H9 (cell line): ENCODE measurements around the gene ZBTB44. TPM values are rescaled to one million over a fixed set of nuclear protein-coding genes. Genes with fewer than 3 reads are reported as not detected.

Source experiments
- DNase-seq: peaks from one replicate; pipeline ENCODE4 v3.0.0-alpha.2; 2017
- H2AFZ ChIP-seq: one replicate; pipeline ENCODE4 v1.6.1; 2013; ENCODE audit warnings: mild to moderate bottlenecking, low read length, control low read depth, moderate library complexity
- H2AK5ac ChIP-seq: 2 replicates; pipeline ENCODE4 v1.6.1; 2013; ENCODE audit warnings: low read length, control low read depth, mixed read lengths; ENCODE audit not compliant: insufficient read length
- H2BK120ac ChIP-seq: one replicate; pipeline ENCODE4 v1.6.1; 2013; ENCODE audit warnings: low read depth, mild to moderate bottlenecking, low read length, control low read depth, inconsistent platforms; ENCODE audit not compliant: poor library complexity, severe bottlenecking
- H2BK12ac ChIP-seq: 2 replicates; pipeline ENCODE4 v1.6.1; 2013; ENCODE audit warnings: low read length, control low read depth, mixed read lengths, low read depth; ENCODE audit not compliant: insufficient read length
- H2BK15ac ChIP-seq: 2 replicates; pipeline ENCODE4 v1.6.1; 2013; ENCODE audit warnings: low read depth, low read length, control low read depth
- H2BK20ac ChIP-seq: one replicate; pipeline ENCODE4 v1.6.1; 2013; ENCODE audit warnings: low read depth, mild to moderate bottlenecking, low read length, control low read depth, inconsistent platforms; ENCODE audit not compliant: poor library complexity, severe bottlenecking
- H2BK5ac ChIP-seq: 2 replicates; pipeline ENCODE4 v1.6.1; 2013; ENCODE audit warnings: low read length, control low read depth, mixed read lengths; ENCODE audit not compliant: insufficient read length
- H3K14ac ChIP-seq: 2 replicates; pipeline ENCODE4 v1.6.1; 2013; ENCODE audit warnings: low read length, control low read depth; ENCODE audit not compliant: insufficient read depth
- H3K18ac ChIP-seq: 2 replicates; pipeline ENCODE4 v1.6.1; 2013; ENCODE audit warnings: low read depth, mild to moderate bottlenecking, mixed read lengths, low read length, control low read depth; ENCODE audit not compliant: insufficient read length
- H3K23ac ChIP-seq: 2 replicates; pipeline ENCODE4 v1.6.1; 2013; ENCODE audit warnings: low read length, control low read depth, mixed read lengths, low read depth; ENCODE audit not compliant: insufficient read length
- H3K23me2 ChIP-seq: 2 replicates; pipeline ENCODE4 v1.6.1; 2013; ENCODE audit warnings: low read depth, mild to moderate bottlenecking, mixed read lengths, low read length, control low read depth; ENCODE audit not compliant: insufficient read length, poor library complexity, severe bottlenecking
- H3K27ac ChIP-seq: 2 replicates; pipeline ENCODE4 v1.5.1; 2013; ENCODE audit warnings: low read length, control low read depth, mixed read lengths, low read depth; ENCODE audit not compliant: insufficient read length
- H3K27me3 ChIP-seq: 2 replicates; pipeline ENCODE4 v1.6.1; 2013; ENCODE audit warnings: low read length, control low read depth, inconsistent platforms; ENCODE audit not compliant: insufficient read depth
- H3K4ac ChIP-seq: 2 replicates; pipeline ENCODE4 v1.6.1; 2013; ENCODE audit warnings: low read depth, mild to moderate bottlenecking, control low read depth, inconsistent platforms, low read length, moderate library complexity
- H3K4me1 ChIP-seq: 2 replicates; pipeline ENCODE4 v1.6.1; 2013; ENCODE audit warnings: low read length, control low read depth, inconsistent platforms; ENCODE audit not compliant: insufficient read depth
- H3K4me2 ChIP-seq: 2 replicates; pipeline ENCODE4 v1.6.1; 2013; ENCODE audit warnings: low read length, control low read depth, mixed read lengths; ENCODE audit not compliant: insufficient read length, insufficient read depth
- H3K56ac ChIP-seq: 2 replicates; pipeline ENCODE4 v1.6.1; 2013; ENCODE audit warnings: low read depth, mild to moderate bottlenecking, mixed read lengths, low read length, control low read depth; ENCODE audit not compliant: insufficient read length
- H3K79me1 ChIP-seq: 2 replicates; pipeline ENCODE4 v1.6.1; 2013; ENCODE audit warnings: low read depth, mild to moderate bottlenecking, moderate library complexity, low read length, control low read depth, inconsistent platforms; ENCODE audit not compliant: insufficient read depth, poor library complexity, severe bottlenecking
- H3K79me2 ChIP-seq: 2 replicates; pipeline ENCODE4 v1.6.1; 2013; ENCODE audit warnings: low read length, control low read depth, inconsistent platforms; ENCODE audit not compliant: insufficient read depth
- H3K9ac ChIP-seq: 2 replicates; pipeline ENCODE4 v1.6.1; 2013; ENCODE audit warnings: low read length, control low read depth, mixed read lengths; ENCODE audit not compliant: insufficient read length; ENCODE audit errors: extremely low read depth
- H3K9me3 ChIP-seq: one replicate; pipeline ENCODE4 v1.6.1; 2013; ENCODE audit warnings: low read depth, low read length, inconsistent platforms; ENCODE audit not compliant: control insufficient read depth
- H3T11ph ChIP-seq: one replicate; pipeline ENCODE4 v1.6.1; 2013; ENCODE audit warnings: mild to moderate bottlenecking, low read length, control low read depth, inconsistent platforms
- H4K20me1 ChIP-seq: one replicate; pipeline ENCODE4 v1.6.1; 2013; ENCODE audit not compliant: control insufficient read depth, insufficient read length, insufficient read depth
- H4K5ac ChIP-seq: 2 replicates; pipeline ENCODE4 v1.6.1; 2013; ENCODE audit warnings: low read depth, mild to moderate bottlenecking, mixed read lengths, low read length, control low read depth; ENCODE audit not compliant: insufficient read length
- H4K8ac ChIP-seq: replicated peaks from 2 replicates; pipeline ENCODE4 v1.6.1; 2013; ENCODE audit warnings: low read length, control low read depth, mixed read lengths, low read depth; ENCODE audit not compliant: insufficient read length
- H4K91ac ChIP-seq: 2 replicates; pipeline ENCODE4 v1.6.1; 2013; ENCODE audit warnings: low read depth, mild to moderate bottlenecking, moderate library complexity, mixed read lengths, low read length, control low read depth; ENCODE audit not compliant: insufficient read length
- H3K27ac Mint-ChIP-seq, 3 experiments: 2 replicates in 2 of 3; 3 replicates in 1 of 3; pipeline ENCODE4 v1.8.0; 2020 to 2021; ENCODE audit warnings: mixed read lengths in 3 of 3, mild to moderate bottlenecking in 1 of 3, moderate library complexity in 1 of 3
- H3K27me3 Mint-ChIP-seq: 2 replicates; pipeline ENCODE4 v1.8.0; 2021; ENCODE audit warnings: low read depth, mild to moderate bottlenecking, moderate library complexity, mixed read lengths
- H3K36me3 Mint-ChIP-seq, 3 experiments: 2 replicates in 2 of 3; 3 replicates in 1 of 3; pipeline ENCODE4 v1.8.0; 2020 to 2021; ENCODE audit warnings: low read depth in 3 of 3, mixed read lengths in 3 of 3; ENCODE audit not compliant: insufficient read depth in 1 of 3
- H3K4me1 Mint-ChIP-seq, 2 experiments: 2 replicates each; pipeline ENCODE4 v1.8.0; 2020; ENCODE audit warnings: mixed read lengths in 2 of 2
- H3K4me3 Mint-ChIP-seq, 2 experiments: 2 replicates in 1 of 2; 3 replicates in 1 of 2; pipeline ENCODE4 v1.8.0; 2020 to 2021; ENCODE audit warnings: mild to moderate bottlenecking in 2 of 2, mixed read lengths in 2 of 2, moderate library complexity in 1 of 2
- H3K9me3 Mint-ChIP-seq, 2 experiments: 2 replicates in 1 of 2; 3 replicates in 1 of 2; pipeline ENCODE4 v1.8.0; 2020; ENCODE audit warnings: mild to moderate bottlenecking in 2 of 2, mixed read lengths in 2 of 2, moderate library complexity in 1 of 2
- CTCF ChIP-seq: fragments of 200-600 bp; sonication (generic); conservative IDR thresholded peaks from 3 replicates; pipeline ENCODE4 v1.8.0; 2021; ENCODE audit warnings: antibody characterized with exemption, mild to moderate bottlenecking
- WGBS: extraction: QIAGEN DNeasy Blood & Tissue Kit; methylation state at CpG from one replicate; pipeline ENCODE4 v1.1.7; 2013; ENCODE audit warnings: missing lambda C conversion rate, low lambda C conversion rate, mixed read lengths; ENCODE audit not compliant: insufficient read length; ENCODE audit errors: extremely low coverage; 5-methylcytosine and 5-hydroxymethylcytosine counted together
- total RNA-seq: library from RNA; stranded (reverse); gene quantifications from 2 replicates; pipeline ENCODE4 v1.2.1, GENCODE V29; 2021

Gene ZBTB44
- total RNA-seq, 1 experiment from 2014 or later = 67.7 TPM

- no peak overlapping the region for H4K5ac ChIP-seq
- no peak overlapping the region for H3K56ac ChIP-seq
- no peak overlapping the region for H2BK20ac ChIP-seq
- H3T11ph ChIP-seq = no peak overlapping the region
- no peaks in the 10 kb centered on the region for H3K27me3 ChIP-seq
- H2AK5ac ChIP-seq = no peak overlapping the region
- H3K9ac ChIP-seq = no peak overlapping the region
- no CpG with 5 or more reads among the region's 2 CpGs for WGBS
- peak; percentile 36; the same call in 1 of the 3 replicates for TF ChIP-seq CTCF
- no peaks in the 10 kb centered on the region for H3K79me1 ChIP-seq
- no peak overlapping the region for H2BK5ac ChIP-seq
- H2BK12ac ChIP-seq = no peak overlapping the region
- Mint-ChIP-seq H3K9me3 (no peaks in the 10 kb centered on the region), H3K36me3 (peaks cover 5 to 30% (median 27%) of the 10 kb centered on the region in 3 experiments; a peak in 6 of 7 replicates), H3K27me3 (no peaks in the 10 kb centered on the region), H3K27ac (no peak overlapping the region; a peak in 1 of 7 replicates), H3K4me1 (peaks cover 2 to 7% of the 10 kb centered on the region in 2 experiments), H3K4me3 (no peak overlapping the region)
- no peak overlapping the region for H3K23ac ChIP-seq
- H4K20me1 ChIP-seq = no peaks in the 10 kb centered on the region
- H3K4ac ChIP-seq = no peak overlapping the region
- H4K91ac ChIP-seq = no peak overlapping the region
- H2BK120ac ChIP-seq = no peak overlapping the region
- H3K23me2 ChIP-seq = no peaks in the 10 kb centered on the region
- no peak overlapping the region for H4K8ac ChIP-seq
- no peak overlapping the region for H2BK15ac ChIP-seq
- no peaks in the 10 kb centered on the region for H3K9me3 ChIP-seq
- no peak overlapping the region for H2AFZ ChIP-seq
- DNase-seq = no peak
- no peak overlapping the region for H3K4me2 ChIP-seq
- H3K79me2 ChIP-seq = no peaks in the 10 kb centered on the region; the same call in 1 of the 2 replicates
- no peak overlapping the region for H3K27ac ChIP-seq
- H3K18ac ChIP-seq = no peak overlapping the region
- H3K4me1 ChIP-seq = no peaks in the 10 kb centered on the region
- no peak overlapping the region for H3K14ac ChIP-seq
Observed at GRCh38 chr11:130241713-130242112, 73.0 kb downstream of the ZBTB44 start.
